ENCODE data around the gene NAXE. TPM values are rescaled to one million over a fixed set of nuclear protein-coding genes. Genes with fewer than 3 reads are reported as not detected.
"Not testable (repeated sequence)": the region's sequence is repeated elsewhere in the genome, so short reads cannot be mapped to it uniquely, and the experiment has no call there.

Gene NAXE
- total RNA-seq, 6 experiments from 2014 or later = 73.9 to 83.9 (median 76.7) TPM

DNA sequence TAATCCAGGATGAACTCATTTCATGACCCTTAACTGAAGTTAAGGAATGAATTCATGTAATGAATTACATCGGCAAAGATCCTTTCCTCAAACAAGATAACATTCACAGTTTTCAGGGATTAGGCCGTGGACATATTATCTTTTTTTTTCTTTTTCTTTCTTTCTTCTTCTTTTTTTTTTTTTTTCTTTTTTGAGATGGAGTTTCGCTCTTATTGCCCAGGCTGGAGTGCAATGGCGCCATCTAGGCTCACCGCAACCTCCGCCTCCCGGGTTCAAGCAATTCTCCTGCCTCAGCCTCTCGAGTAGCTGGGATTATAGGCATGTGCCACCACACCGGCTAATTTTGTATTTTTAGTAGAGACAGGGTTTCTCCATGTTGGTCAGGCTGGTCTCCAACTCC, 39.6 kb downstream of the NAXE start:
- DNase-seq; H3K27ac Mint-ChIP-seq; H3K4me3 Mint-ChIP-seq; H3K9me3 Mint-ChIP-seq; H3K36me3 Mint-ChIP-seq (ENCODE audit: low read depth); H3K4me1 Mint-ChIP-seq (ENCODE audit: low read depth): not testable (repeated sequence)
- H3K27me3 Mint-ChIP-seq (ENCODE audit: insufficient read depth) = peaks cover 54% of the 10 kb centered on the region
- peak; percentile 30 for TF ChIP-seq CTCF (IDR thresholded peaks at IDR 0.05)

DNA sequence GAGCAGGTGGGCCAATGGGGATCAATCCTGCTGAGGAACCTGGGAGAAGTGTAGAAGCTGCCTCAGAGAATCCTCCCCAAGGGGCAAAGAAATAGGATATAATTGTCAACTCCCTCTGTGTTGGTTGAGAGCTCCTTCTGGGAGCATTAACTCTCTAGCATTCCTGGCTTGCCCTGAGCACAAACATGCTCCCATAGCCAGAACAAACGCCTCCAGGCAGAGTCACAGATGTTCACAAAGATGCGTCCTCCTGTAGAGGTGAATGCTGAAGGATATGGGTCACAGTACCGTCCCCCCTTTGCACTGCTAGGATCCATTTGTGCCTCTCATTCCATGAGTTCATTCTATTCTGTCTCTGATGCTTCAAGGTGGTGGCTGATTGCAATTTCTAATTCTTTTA, 40.8 kb downstream of the NAXE start:
- Mint-ChIP-seq H3K4me1 (ENCODE audit: low read depth) (no peaks in the 10 kb centered on the region), H3K4me3 (no peak overlapping the region), H3K27ac (no peak overlapping the region), H3K36me3 (ENCODE audit: low read depth) (no peaks in the 10 kb centered on the region), H3K9me3 (no peaks in the 10 kb centered on the region), H3K27me3 (ENCODE audit: insufficient read depth) (peaks cover 49% of the 10 kb centered on the region)
- DNase-seq = no peak
- no peak for TF ChIP-seq CTCF (IDR thresholded peaks at IDR 0.05)

GRCh38 chr1:156638189-156638985, 46.8 kb downstream of the NAXE start:
- no peak for TF ChIP-seq CTCF (IDR thresholded peaks at IDR 0.05)
- Mint-ChIP-seq H3K4me1 (ENCODE audit: low read depth) (peaks cover 7% of the 10 kb centered on the region; the same call in 1 of the 2 replicates), H3K27me3 (ENCODE audit: insufficient read depth) (peaks cover 64% of the 10 kb centered on the region), H3K9me3 (no peaks in the 10 kb centered on the region), H3K4me3 (no peak overlapping the region), H3K36me3 (ENCODE audit: low read depth) (no peaks in the 10 kb centered on the region), H3K27ac (no peak overlapping the region)
- DNase-seq = no peak

GRCh38 chr1:156639601-156640101, 48.1 kb downstream of the NAXE start:
- DNase-seq = peak; percentile 36
- no peaks in the 10 kb centered on the region for H3K36me3 Mint-ChIP-seq (ENCODE audit: low read depth)
- H3K9me3 Mint-ChIP-seq = no peaks in the 10 kb centered on the region
- H3K27me3 Mint-ChIP-seq (ENCODE audit: insufficient read depth) = peaks cover 62% of the 10 kb centered on the region
- H3K4me3 Mint-ChIP-seq = no peak overlapping the region
- H3K27ac Mint-ChIP-seq = no peak overlapping the region
- peaks cover 7% of the 10 kb centered on the region; the same call in 1 of the 2 replicates for H3K4me1 Mint-ChIP-seq (ENCODE audit: low read depth)
- no peak for TF ChIP-seq CTCF (IDR thresholded peaks at IDR 0.05)

DNA sequence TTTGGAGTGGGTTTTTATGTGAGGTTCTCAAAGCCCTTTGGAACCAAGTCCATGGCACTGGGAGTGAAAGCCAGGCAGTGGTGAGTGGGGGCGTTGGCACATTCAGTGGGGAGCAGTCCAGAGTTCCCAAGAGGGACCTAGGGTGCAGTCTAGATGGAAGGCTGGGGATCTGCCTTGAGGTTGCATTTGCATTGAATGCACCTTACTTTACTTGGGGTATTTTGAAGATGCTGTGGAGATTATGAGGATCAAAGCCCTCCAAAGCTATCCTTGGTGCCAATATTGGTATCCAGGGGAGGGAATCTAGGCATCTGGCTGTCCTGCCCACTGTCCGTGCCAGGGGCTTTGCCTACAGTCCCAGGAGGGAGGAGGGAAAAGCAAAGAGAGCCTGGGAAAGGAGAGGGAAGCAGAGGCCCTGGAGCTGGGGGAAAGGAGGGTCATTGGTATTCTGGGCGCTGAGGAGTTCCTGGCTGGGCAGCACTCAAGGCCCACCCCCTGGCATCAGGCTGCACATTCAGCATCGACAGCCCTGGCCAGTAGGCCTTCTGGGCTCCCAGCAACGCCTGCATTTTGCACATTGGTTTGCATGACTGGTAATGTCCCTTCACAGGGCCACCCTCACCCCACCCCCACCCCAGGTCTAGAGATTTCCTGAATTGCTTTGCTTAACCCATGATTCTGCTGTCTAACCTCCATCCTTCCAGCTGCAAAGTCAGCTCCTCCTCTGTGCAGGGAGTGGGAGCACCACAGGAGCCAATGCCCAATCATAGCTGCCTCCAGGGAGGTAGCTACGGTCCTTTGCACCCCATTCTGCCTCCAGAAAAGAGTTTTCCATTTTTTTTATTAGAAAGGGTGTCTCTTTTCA, 49.5 kb downstream of the NAXE start:
- Mint-ChIP-seq H3K9me3 (no peaks in the 10 kb centered on the region), H3K4me1 (ENCODE audit: low read depth) (peaks cover 7% of the 10 kb centered on the region; the same call in 1 of the 2 replicates), H3K4me3 (no peak overlapping the region), H3K27me3 (ENCODE audit: insufficient read depth) (peaks cover 66% of the 10 kb centered on the region), H3K27ac (no peak overlapping the region), H3K36me3 (ENCODE audit: low read depth) (no peaks in the 10 kb centered on the region)
- TF ChIP-seq CTCF (IDR thresholded peaks at IDR 0.05) = no peak
- DNase-seq = no peak

Data from HFFc6 (cell line).